Trophoblast cell (in vitro differentiated cells and primary cell): ENCODE results near the gene CHRNB2.

Source experiments
- DNase-seq, 2 donors: peaks; one replicate each; pipeline ENCODE4 v3.0.0-alpha.2; 2016
- H2AFZ ChIP-seq: 2 replicates; pipeline ENCODE4 v1.6.1; 2013; ENCODE audit warnings: low read length, moderate library complexity, mild to moderate bottlenecking; ENCODE audit not compliant: insufficient read depth, poor library complexity
- H2AK5ac ChIP-seq: 2 replicates; pipeline ENCODE4 v1.6.1; 2013; ENCODE audit warnings: mild to moderate bottlenecking, low read length
- H2BK120ac ChIP-seq: 2 replicates; pipeline ENCODE4 v1.6.1; 2013; ENCODE audit warnings: low read length, mild to moderate bottlenecking, moderate library complexity; ENCODE audit not compliant: insufficient read depth, poor library complexity
- H2BK12ac ChIP-seq: 2 replicates; pipeline ENCODE4 v1.6.1; 2013; ENCODE audit warnings: mild to moderate bottlenecking, low read length, moderate library complexity
- H2BK5ac ChIP-seq: 2 replicates; pipeline ENCODE4 v1.6.1; 2013; ENCODE audit warnings: low read length, low read depth, moderate library complexity, mild to moderate bottlenecking; ENCODE audit not compliant: poor library complexity
- H3K14ac ChIP-seq: 2 replicates; pipeline ENCODE4 v1.6.1; 2013; ENCODE audit warnings: mild to moderate bottlenecking, low read length
- H3K18ac ChIP-seq: 2 replicates; pipeline ENCODE4 v1.6.1; 2013; ENCODE audit warnings: mild to moderate bottlenecking, low read length
- H3K23ac ChIP-seq: 2 replicates; pipeline ENCODE4 v1.6.1; 2013; ENCODE audit warnings: low read length
- H3K27ac ChIP-seq: 2 replicates; pipeline ENCODE4 v1.5.1; 2013; ENCODE audit warnings: low read depth, mild to moderate bottlenecking, inconsistent platforms, low read length, moderate library complexity
- H3K27me3 ChIP-seq: 2 replicates; pipeline ENCODE4 v1.6.1; 2013; ENCODE audit warnings: inconsistent platforms, mild to moderate bottlenecking, low read length, moderate library complexity; ENCODE audit not compliant: insufficient read depth
- H3K36me3 ChIP-seq, 2 experiments: 1 replicate in 1 of 2; 2 replicates in 1 of 2; pipeline ENCODE4 v1.6.1; 2013; ENCODE audit warnings: low read length in 2 of 2, mild to moderate bottlenecking in 2 of 2, moderate library complexity in 1 of 2; ENCODE audit not compliant: insufficient read depth in 2 of 2, control insufficient read depth in 1 of 2
- H3K4ac ChIP-seq: 2 replicates; pipeline ENCODE4 v1.6.1; 2013; ENCODE audit warnings: low read depth, mild to moderate bottlenecking, low read length, moderate library complexity
- H3K4me1 ChIP-seq, 2 experiments: 1 replicate in 1 of 2; 2 replicates in 1 of 2; pipeline ENCODE4 v1.6.1; 2013; ENCODE audit warnings: low read length in 2 of 2, mild to moderate bottlenecking in 2 of 2, moderate library complexity in 1 of 2; ENCODE audit not compliant: insufficient read depth in 2 of 2, control insufficient read depth in 1 of 2
- H3K4me2 ChIP-seq: 2 replicates; pipeline ENCODE4 v1.6.1; 2013; ENCODE audit warnings: inconsistent platforms, mild to moderate bottlenecking, low read length, moderate library complexity
- H3K4me3 ChIP-seq: 2 replicates; pipeline ENCODE4 v1.5.1; 2013; ENCODE audit warnings: mild to moderate bottlenecking, low read depth, low read length, inconsistent platforms
- H3K79me1 ChIP-seq: one replicate; pipeline ENCODE4 v1.6.1; 2013; ENCODE audit warnings: low read length
- H3K79me2 ChIP-seq: 2 replicates; pipeline ENCODE4 v1.6.1; 2013; ENCODE audit warnings: low read length, mild to moderate bottlenecking; ENCODE audit not compliant: control insufficient read depth, insufficient read depth, poor library complexity
- H3K9ac ChIP-seq: 2 replicates; pipeline ENCODE4 v1.6.1; 2013; ENCODE audit warnings: mild to moderate bottlenecking, low read length
- H3K9me3 ChIP-seq: 2 replicates; pipeline ENCODE4 v1.6.1; 2013; ENCODE audit warnings: low read depth, mild to moderate bottlenecking, control low read depth, inconsistent platforms, low read length; ENCODE audit not compliant: insufficient read depth
- H4K12ac ChIP-seq: 2 replicates; pipeline ENCODE4 v1.6.1; 2013; ENCODE audit warnings: low read depth, mild to moderate bottlenecking, low read length, moderate library complexity
- H4K8ac ChIP-seq: 2 replicates; pipeline ENCODE4 v1.6.1; 2013; ENCODE audit warnings: low read depth, mild to moderate bottlenecking, low read length, moderate library complexity
- H4K91ac ChIP-seq: one replicate; pipeline ENCODE4 v1.6.1; 2013; ENCODE audit warnings: low read depth, mild to moderate bottlenecking, low read length, moderate library complexity
- WGBS: extraction: QIAGEN DNeasy Blood & Tissue Kit; methylation state at CpG from one replicate; pipeline ENCODE4 v1.1.7; 2013; ENCODE audit warnings: missing lambda C conversion rate; ENCODE audit not compliant: insufficient read length, insufficient coverage; ENCODE audit errors: extremely low coverage; 5-methylcytosine and 5-hydroxymethylcytosine counted together

Gene CHRNB2

GRCh38 chr1:154574716-154575115 lies 7.1 kb downstream of the CHRNB2 start:
- no CpG with 5 or more reads among the region's 7 CpGs for WGBS
- no peak overlapping the region for H4K91ac ChIP-seq
- H3K18ac ChIP-seq = no peak overlapping the region
- H2BK120ac ChIP-seq = no peak overlapping the region
- no peak overlapping the region for H3K14ac ChIP-seq
- no peaks in the 10 kb centered on the region for H3K79me1 ChIP-seq
- no peak overlapping the region for H3K27ac ChIP-seq
- H4K8ac ChIP-seq = no peak overlapping the region
- no peak overlapping the region for H2AK5ac ChIP-seq
- no peak overlapping the region for H4K12ac ChIP-seq
- H2AFZ ChIP-seq = no peak overlapping the region
- no peak overlapping the region for H3K9ac ChIP-seq
- no peak overlapping the region for H3K23ac ChIP-seq
- H3K9me3 ChIP-seq = peaks cover 7% of the 10 kb centered on the region
- H3K36me3 ChIP-seq = peaks cover 15 to 19% of the 10 kb centered on the region in 2 experiments
- no peak overlapping the region for H3K4me3 ChIP-seq
- no peak for DNase-seq
- no peak overlapping the region for H2BK5ac ChIP-seq
- H3K4me2 ChIP-seq = no peak overlapping the region
- no peak overlapping the region for H2BK12ac ChIP-seq
- H3K79me2 ChIP-seq = no peaks in the 10 kb centered on the region
- H3K27me3 ChIP-seq = no peaks in the 10 kb centered on the region
- H3K4me1 ChIP-seq = no peaks in the 10 kb centered on the region
- no peak overlapping the region for H3K4ac ChIP-seq

GRCh38 chr1:154575147-154575927 lies 7.8 kb downstream of the CHRNB2 start:
- Histone ChIP-seq H3K27me3 (no peaks in the 10 kb centered on the region), H2BK5ac (no peak overlapping the region)

GRCh38 chr1:154575951-154576566 lies 8.5 kb downstream of the CHRNB2 start:
- Histone ChIP-seq H3K36me3 (peaks cover 26 to 30% of the 10 kb centered on the region in 2 experiments), H2AFZ (no peak overlapping the region), H3K79me2 (no peaks in the 10 kb centered on the region), H3K18ac (no peak overlapping the region), H3K9me3 (peaks cover 7% of the 10 kb centered on the region), H3K27me3 (no peaks in the 10 kb centered on the region), H2BK12ac (no peak overlapping the region), H4K8ac (no peak overlapping the region), H3K4me2 (no peak overlapping the region), H3K4me3 (peak overlapping the region; percentile 23), H3K4ac (no peak overlapping the region), H3K23ac (no peak overlapping the region), H2AK5ac (no peak overlapping the region), H2BK120ac (no peak overlapping the region), H4K91ac (no peak overlapping the region), H3K27ac (no peak overlapping the region), H3K79me1 (no peaks in the 10 kb centered on the region), H3K9ac (no peak overlapping the region), H2BK5ac (no peak overlapping the region), H3K14ac (no peak overlapping the region), H3K4me1 (no peaks in the 10 kb centered on the region), H4K12ac (no peak overlapping the region)
- WGBS = no CpG with 5 or more reads among the region's 8 CpGs
- DNase-seq = no peak

More at GRCh38 chr1:154575147-154575927, 7.8 kb downstream of the CHRNB2 start:
- H2BK120ac ChIP-seq = no peak overlapping the region
- no CpG with 5 or more reads among the region's 10 CpGs for WGBS
- H4K8ac ChIP-seq = no peak overlapping the region
- no peaks in the 10 kb centered on the region for H3K79me2 ChIP-seq
- H2AK5ac ChIP-seq = no peak overlapping the region
- no peak overlapping the region for H3K4ac ChIP-seq
- no peaks in the 10 kb centered on the region for H3K79me1 ChIP-seq
- DNase-seq = no peak
- H4K12ac ChIP-seq = no peak overlapping the region
- no peak overlapping the region for H3K23ac ChIP-seq
- H3K4me2 ChIP-seq = no peak overlapping the region
- H2AFZ ChIP-seq = no peak overlapping the region
- H4K91ac ChIP-seq = no peak overlapping the region
- H3K4me1 ChIP-seq = no peaks in the 10 kb centered on the region
- H3K27ac ChIP-seq = no peak overlapping the region
- no peak overlapping the region for H3K14ac ChIP-seq
- H3K36me3 ChIP-seq = peaks cover 22 to 25% of the 10 kb centered on the region in 2 experiments
- no peak overlapping the region for H3K4me3 ChIP-seq
- no peak overlapping the region for H3K9ac ChIP-seq
- no peak overlapping the region for H2BK12ac ChIP-seq
- no peak overlapping the region for H3K18ac ChIP-seq
- peaks cover 7% of the 10 kb centered on the region for H3K9me3 ChIP-seq

- Histone ChIP-seq H3K23ac (no peak overlapping the region), H3K27ac (no peak overlapping the region), H3K4me3 (no peak overlapping the region), H2BK12ac (no peak overlapping the region), H2AFZ (no peak overlapping the region), H3K18ac (no peak overlapping the region), H2BK5ac (no peak overlapping the region), H2BK120ac (no peak overlapping the region), H3K9me3 (peaks cover 4% of the 10 kb centered on the region), H3K4ac (no peak overlapping the region), H3K9ac (no peak overlapping the region), H3K27me3 (no peaks in the 10 kb centered on the region), H3K14ac (no peak overlapping the region), H3K4me2 (no peak overlapping the region), H3K4me1 (no peaks in the 10 kb centered on the region), H3K79me1 (no peaks in the 10 kb centered on the region), H4K91ac (no peak overlapping the region), H4K8ac (no peak overlapping the region), H3K36me3 (peaks cover 31 to 42% of the 10 kb centered on the region in 2 experiments), H2AK5ac (no peak overlapping the region), H3K79me2 (no peaks in the 10 kb centered on the region), H4K12ac (no peak overlapping the region)
- no CpG with 5 or more reads among the region's 7 CpGs for WGBS
- DNase-seq = no peak
These were observed 9.9 kb downstream of the CHRNB2 start for GRCh38 chr1:154577346-154578057.
